GM12892 (cell line): Measurements from ENCODE around the gene RAB3GAP1.

Source experiments
- POLR2A ChIP-seq: IDR thresholded peaks from 2 replicates; pipeline ENCODE4 v1.6.1; 2011; ENCODE audit warnings: low read depth, low read length, control low read depth
- POLR2AphosphoS5 ChIP-seq: IDR thresholded peaks from 2 replicates; pipeline ENCODE4 v1.6.1; 2011; ENCODE audit warnings: low read depth, low read length, control low read depth
- TAF1 ChIP-seq: IDR thresholded peaks from 2 replicates; pipeline ENCODE4 v1.6.1; 2011; ENCODE audit warnings: low read depth, mild to moderate bottlenecking, control low read depth, low read length, borderline replicate concordance

- TF ChIP-seq POLR2AphosphoS5 = no peak
- no peak for TF ChIP-seq POLR2A
- TF ChIP-seq TAF1 = no peak
Observed at GRCh38 chr2:135162377-135162776, 110.3 kb downstream of the RAB3GAP1 start.
